PC-9 (cell line): ENCODE measurements around the gene AHI1.

Experiments used
- CTCF ChIP-seq: fragments of 200-600 bp; sonication (generic); conservative IDR thresholded peaks from 2 replicates; pipeline ENCODE4 v1.6.1; 2017; ENCODE audit warnings: mixed run types, antibody characterized with exemption, mild to moderate bottlenecking, moderate library complexity
- EZH2 ChIP-seq: fragments of 200-600 bp; sonication (generic); IDR thresholded peaks from 2 replicates; pipeline ENCODE4 v1.8.0; 2017; ENCODE audit warnings: antibody characterized with exemption, low read depth

GRCh38 chr6:135546680-135547418 is 49.3 kb upstream of the AHI1 start:
- no peak for TF ChIP-seq CTCF
- TF ChIP-seq EZH2: no peak
